Natural killer cell treated with Interleukin-12 subunit alpha and Interleukin-12 subunit beta and Interleukin-15 and Interleukin-18, amount 100 ng/mL, for 72 hours (primary cell): ENCODE data around the gene SLC6A19. TPM values are rescaled to one million over a fixed set of nuclear protein-coding genes. Genes with fewer than 3 reads are reported as not detected.

Experiments used
- ATAC-seq, 2 donors: fragments of 150-1000 bp; cut with Tn5 transposase in 1 of 2; sonication (Bioruptor Pico), chemical (Tn5 transposase) in 1 of 2; 2 replicates each; pipeline ENCODE4 v1.10.0; 2021
- DNase-seq: peaks from one replicate; pipeline ENCODE4 v3.0.0; 2022; ENCODE audit warnings: low spot score
- H3K27ac Mint-ChIP-seq, 2 donors: 1 replicate in 1 of 2; 2 replicates in 1 of 2; pipeline ENCODE4 v1.8.0; 2022; ENCODE audit warnings: mixed read lengths in 2 of 2, mild to moderate bottlenecking in 1 of 2, moderate library complexity in 1 of 2
- H3K27me3 Mint-ChIP-seq, 2 donors: 1 replicate in 1 of 2; 2 replicates in 1 of 2; pipeline ENCODE4 v1.8.0; 2022; ENCODE audit warnings: mixed read lengths in 2 of 2
- H3K36me3 Mint-ChIP-seq: one replicate; pipeline ENCODE4 v1.8.0; 2022; ENCODE audit warnings: mixed read lengths
- H3K4me1 Mint-ChIP-seq, 2 donors: 1 replicate in 1 of 2; 2 replicates in 1 of 2; pipeline ENCODE4 v1.8.0; 2022; ENCODE audit warnings: low read depth in 2 of 2, mixed read lengths in 2 of 2, mild to moderate bottlenecking in 1 of 2
- H3K4me3 Mint-ChIP-seq: one replicate; pipeline ENCODE4 v1.8.0; 2022; ENCODE audit warnings: mixed read lengths
- H3K9me3 Mint-ChIP-seq: 2 replicates; pipeline ENCODE4 v1.8.0; 2022; ENCODE audit warnings: mixed read lengths
- total RNA-seq, 2 donors: library from RNA; stranded (reverse); gene quantifications; one replicate each; pipeline ENCODE4 v1.2.3, GENCODE V29; 2022

Gene SLC6A19
- total RNA-seq, 2 donors from 2014 or later, result not detected

DNA sequence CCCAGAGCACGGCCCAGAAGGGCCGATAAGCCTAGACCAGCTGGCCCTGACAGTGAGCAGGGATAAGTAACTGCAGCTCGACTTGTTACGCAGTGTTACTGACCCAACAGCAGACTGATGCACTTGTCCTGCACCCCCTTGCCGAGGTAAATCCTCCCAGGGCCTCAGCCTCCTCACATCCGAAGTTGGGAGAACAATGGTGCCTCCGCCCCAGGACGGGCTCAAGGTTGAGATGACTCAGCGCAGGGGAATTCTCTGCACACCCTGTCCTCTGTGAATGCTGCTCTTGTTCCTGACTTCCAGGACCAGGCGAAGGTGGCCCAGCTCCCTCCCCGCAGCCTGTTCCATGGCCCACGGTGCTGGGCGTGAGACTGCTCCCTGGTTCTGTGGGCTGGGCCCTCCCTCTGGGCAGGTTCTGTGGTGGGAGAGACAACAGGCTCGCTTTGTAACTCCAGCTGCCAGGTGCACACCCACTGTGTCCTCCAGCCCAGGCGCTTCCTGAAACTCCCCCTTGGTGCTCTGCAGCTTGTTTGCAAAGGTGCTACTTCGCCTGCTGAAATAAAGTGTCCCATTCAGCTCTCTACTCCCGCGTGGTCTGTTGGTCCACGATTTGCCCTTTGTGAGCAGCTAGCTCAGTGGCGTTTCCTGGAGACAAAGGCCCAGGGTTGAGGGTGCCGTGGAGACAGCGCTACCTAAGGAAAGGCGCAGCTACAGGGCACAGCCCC is 40.1 kb upstream of the SLC6A19 start:
- Mint-ChIP-seq H3K9me3 (no peaks in the 10 kb centered on the region), H3K36me3 (no peaks in the 10 kb centered on the region), H3K27ac (no peak overlapping the region), H3K27me3 (peaks cover 19 to 27% of the 10 kb centered on the region in 2 donors), H3K4me1 (peaks cover 10 to 12% of the 10 kb centered on the region in 2 donors), H3K4me3 (no peak overlapping the region)
- no peak for DNase-seq
- no peak for ATAC-seq

DNA sequence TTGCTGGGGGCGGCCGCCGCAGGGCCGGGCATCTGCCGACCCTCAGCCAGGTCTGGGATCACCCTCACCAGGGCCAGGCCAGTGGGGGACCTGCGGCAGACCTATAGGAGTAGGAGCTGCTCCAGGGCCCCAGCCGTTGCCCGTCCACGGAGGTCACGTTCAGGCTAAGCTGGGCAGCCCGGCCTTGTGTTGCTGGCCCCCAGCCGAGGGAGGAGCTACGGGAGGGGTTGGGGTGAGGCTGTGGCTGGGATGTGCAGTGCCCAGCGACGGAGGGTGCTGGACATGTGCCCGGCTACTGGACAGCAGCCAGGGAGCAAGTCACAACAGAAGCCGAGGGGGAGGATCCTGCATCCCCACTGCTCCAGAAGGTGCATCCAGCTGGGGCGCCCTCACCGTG is 39.6 kb upstream of the SLC6A19 start:
- H3K4me1 Mint-ChIP-seq, result peaks cover 10 to 15% of the 10 kb centered on the region in 2 donors
- peaks cover 25 to 32% of the 10 kb centered on the region in 2 donors for H3K27me3 Mint-ChIP-seq
- DNase-seq, result no peak
- no peak overlapping the region for H3K27ac Mint-ChIP-seq
- ATAC-seq, result no peak
- H3K9me3 Mint-ChIP-seq, result no peaks in the 10 kb centered on the region
- H3K36me3 Mint-ChIP-seq, result no peaks in the 10 kb centered on the region
- H3K4me3 Mint-ChIP-seq, result no peak overlapping the region

DNA sequence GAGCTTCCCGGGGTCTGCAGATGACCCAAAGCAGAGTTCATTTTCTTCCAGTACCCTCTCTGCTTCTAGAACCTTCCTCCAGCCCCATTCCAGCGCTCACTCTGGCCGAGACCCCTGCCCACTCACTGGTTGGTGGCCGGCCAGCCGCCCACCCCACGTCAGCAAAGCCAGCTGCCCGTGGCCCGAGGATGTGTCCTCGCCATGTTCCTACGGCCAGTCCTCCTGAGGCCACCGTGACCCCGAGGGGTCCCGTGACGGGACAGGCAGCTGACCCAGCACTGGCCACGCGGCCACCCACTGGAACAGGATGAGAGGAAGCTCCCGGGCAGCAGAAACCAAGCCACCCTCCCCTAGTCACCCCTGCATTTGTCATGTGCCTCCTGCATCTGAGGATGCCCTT is 39.1 kb upstream of the SLC6A19 start:
- DNase-seq (no peak), ATAC-seq (no peak)
- Mint-ChIP-seq H3K9me3 (no peaks in the 10 kb centered on the region), H3K4me1 (peaks cover 7 to 12% of the 10 kb centered on the region in 2 donors), H3K36me3 (no peaks in the 10 kb centered on the region), H3K27ac (no peak overlapping the region), H3K4me3 (no peak overlapping the region), H3K27me3 (peaks cover 22 to 29% of the 10 kb centered on the region in 2 donors)

DNA sequence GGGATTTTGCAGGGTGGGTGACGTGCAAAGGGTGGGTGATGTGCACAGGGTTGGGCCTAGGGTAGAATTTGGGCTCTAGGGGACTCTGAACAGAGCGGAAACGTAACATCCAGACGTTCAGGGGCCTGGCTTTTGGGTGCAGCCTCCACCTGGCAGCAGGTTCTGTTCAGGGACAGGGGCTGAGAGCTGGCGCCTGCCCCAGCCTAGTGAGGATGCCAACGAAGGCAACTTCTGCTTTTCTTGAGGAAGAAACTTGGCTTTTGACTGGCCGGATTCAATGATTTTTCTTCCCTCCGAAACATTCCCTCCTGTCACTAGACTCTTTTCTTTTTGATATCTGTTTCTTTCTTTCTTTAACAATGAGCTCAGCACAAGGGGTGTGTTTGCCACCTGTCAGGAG is 38.6 kb upstream of the SLC6A19 start:
- ATAC-seq (no peak), DNase-seq (no peak)
- Mint-ChIP-seq H3K9me3 (no peaks in the 10 kb centered on the region), H3K27ac (no peak overlapping the region), H3K4me1 (peaks cover 2 to 7% of the 10 kb centered on the region in 2 donors), H3K27me3 (peaks cover 17 to 24% of the 10 kb centered on the region in 2 donors), H3K36me3 (no peaks in the 10 kb centered on the region), H3K4me3 (no peak overlapping the region)

DNA sequence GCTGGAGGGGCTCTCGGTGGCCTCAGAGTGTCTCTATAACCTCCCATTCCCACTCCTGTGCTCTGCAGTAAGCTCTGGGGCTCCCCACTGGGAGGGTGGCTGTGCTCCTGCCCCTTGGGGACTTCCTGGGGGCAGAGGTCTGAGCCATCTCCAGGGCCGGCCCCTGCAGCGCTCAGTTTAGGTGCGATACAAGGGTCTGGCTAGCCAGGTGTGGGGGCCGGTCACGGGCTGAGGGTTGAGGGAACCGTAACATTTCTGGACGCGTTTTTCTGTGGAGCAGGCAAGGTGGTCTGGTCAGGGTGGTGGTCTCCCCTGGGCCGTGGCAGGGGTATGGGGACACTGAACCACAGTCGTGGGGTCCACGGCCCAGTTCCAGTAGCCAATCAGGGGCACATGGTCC is 38.0 kb upstream of the SLC6A19 start:
- Mint-ChIP-seq H3K4me1 (peaks cover 6 to 11% of the 10 kb centered on the region in 2 donors), H3K36me3 (no peaks in the 10 kb centered on the region), H3K4me3 (no peak overlapping the region), H3K27me3 (peaks cover 13 to 25% of the 10 kb centered on the region in 2 donors), H3K27ac (no peak overlapping the region), H3K9me3 (no peaks in the 10 kb centered on the region)
- ATAC-seq (no peak), DNase-seq (no peak)

DNA sequence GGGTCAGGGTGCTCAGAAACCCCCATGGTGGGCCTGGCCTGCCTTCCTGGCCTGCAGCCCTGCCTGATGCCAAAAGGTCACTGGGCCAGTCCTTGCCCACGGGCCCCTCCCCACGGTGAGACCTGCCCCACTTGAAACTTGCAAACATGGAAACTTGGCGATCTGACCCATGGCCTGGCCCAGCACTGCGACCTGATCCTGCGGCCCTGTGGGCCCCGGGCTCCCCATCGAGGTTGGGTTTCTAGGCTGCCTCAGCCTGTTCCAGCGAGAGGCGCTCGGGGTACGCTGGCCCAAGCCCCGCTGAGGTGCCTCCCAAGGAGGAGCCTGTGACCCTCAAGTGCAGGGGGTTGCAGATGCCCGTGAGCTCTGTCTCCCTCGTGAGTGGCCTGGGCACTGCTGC is 37.5 kb upstream of the SLC6A19 start:
- ATAC-seq, result no peak
- Mint-ChIP-seq H3K4me3 (no peak overlapping the region), H3K4me1 (peaks cover 8 to 14% of the 10 kb centered on the region in 2 donors), H3K36me3 (no peaks in the 10 kb centered on the region), H3K27ac (no peak overlapping the region), H3K9me3 (no peaks in the 10 kb centered on the region), H3K27me3 (peaks cover 13 to 22% of the 10 kb centered on the region in 2 donors)
- DNase-seq, result no peak

DNA sequence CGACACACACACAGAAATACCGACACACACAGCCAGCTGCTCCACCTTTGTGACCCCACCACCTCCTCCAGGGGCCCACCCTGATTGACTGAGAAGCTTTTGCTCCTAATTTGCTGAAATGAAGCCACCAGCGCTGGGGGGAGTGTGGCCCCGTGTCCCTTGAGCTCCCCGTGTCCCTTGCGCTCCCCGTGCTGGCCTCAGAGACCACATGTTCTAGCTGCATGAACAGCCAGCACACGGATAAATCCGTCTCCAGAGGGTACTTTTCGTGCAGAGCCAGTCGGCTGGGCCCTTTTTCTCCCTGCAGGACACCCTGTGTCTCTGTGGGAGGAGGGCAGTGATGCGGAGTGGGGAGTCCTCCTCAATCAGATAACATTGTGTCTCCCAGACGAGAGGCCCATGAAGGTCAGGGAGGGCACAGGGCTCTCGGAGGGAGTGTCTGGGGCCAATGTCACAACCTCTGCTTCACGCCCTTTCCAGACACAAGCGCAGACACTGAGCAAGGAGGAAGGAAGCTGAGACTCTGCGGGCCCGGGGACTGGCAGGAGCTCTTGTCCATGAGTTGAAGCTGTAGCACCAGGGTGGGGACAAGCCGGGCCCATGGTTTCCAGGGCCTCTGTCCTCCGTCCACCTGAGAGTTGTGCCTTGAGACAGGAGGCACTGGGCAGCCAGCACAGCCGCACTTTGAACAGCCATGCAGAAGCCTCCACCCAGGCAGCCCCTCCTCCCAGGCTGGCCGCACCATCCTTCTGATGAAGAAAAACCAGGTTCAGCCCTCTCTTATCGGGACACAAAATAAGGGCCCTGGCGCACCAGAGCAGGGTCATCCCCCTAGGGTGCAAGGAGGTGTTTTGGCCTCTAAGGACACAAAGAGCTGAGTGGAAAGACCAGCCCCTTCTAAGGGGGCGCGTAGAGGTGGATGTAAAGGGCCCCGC is 36.4 kb upstream of the SLC6A19 start:
- Mint-ChIP-seq H3K27ac (no peak overlapping the region), H3K4me3 (no peak overlapping the region), H3K36me3 (no peaks in the 10 kb centered on the region), H3K4me1 (peaks cover 8 to 16% of the 10 kb centered on the region in 2 donors), H3K27me3 (peaks cover 13 to 18% of the 10 kb centered on the region in 2 donors), H3K9me3 (no peaks in the 10 kb centered on the region)
- DNase-seq (no peak), ATAC-seq (no peak)

DNA sequence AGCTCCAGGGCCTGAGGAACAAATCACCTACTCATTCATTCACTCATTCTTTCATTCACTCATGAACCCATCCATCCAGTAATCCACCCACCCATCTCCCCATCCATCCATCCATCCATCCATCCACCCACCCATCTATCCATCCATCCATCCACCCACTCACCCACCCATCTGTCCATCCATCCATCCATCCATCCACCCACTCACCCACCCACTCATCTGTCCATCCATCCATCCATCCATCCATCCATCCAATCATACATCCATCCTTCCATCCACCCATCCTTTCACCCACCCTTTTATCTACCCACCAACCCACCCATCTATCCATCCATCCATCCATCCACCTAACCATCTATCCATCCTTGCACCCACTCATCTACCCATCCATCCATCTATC is 35.5 kb upstream of the SLC6A19 start:
- no peak for DNase-seq
- no peak overlapping the region for H3K4me3 Mint-ChIP-seq
- H3K27me3 Mint-ChIP-seq, result peaks cover 13 to 15% of the 10 kb centered on the region in 2 donors
- no peak for ATAC-seq
- no peaks in the 10 kb centered on the region for H3K36me3 Mint-ChIP-seq
- H3K9me3 Mint-ChIP-seq, result no peaks in the 10 kb centered on the region
- H3K4me1 Mint-ChIP-seq, result peaks cover 8 to 16% of the 10 kb centered on the region in 2 donors
- no peak overlapping the region for H3K27ac Mint-ChIP-seq

DNA sequence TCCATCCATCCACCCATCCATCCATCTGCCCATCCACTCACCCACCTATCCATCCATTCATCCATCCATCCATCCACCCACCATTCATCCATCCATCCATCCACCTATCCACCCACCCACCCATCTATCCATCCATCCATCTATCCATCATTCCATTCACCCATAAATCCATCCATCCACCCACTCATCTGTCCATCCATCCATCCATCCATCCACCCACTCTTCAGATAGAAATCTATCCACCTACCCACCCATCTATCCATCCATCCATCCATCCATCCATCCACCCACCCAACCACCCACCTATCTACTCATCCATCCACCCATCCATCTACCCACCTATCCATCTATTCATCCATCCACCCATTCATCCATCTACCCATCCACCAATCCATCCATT is 35.0 kb upstream of the SLC6A19 start:
- Mint-ChIP-seq H3K27me3 (peaks cover 13 to 15% of the 10 kb centered on the region in 2 donors), H3K4me1 (peaks cover 8 to 16% of the 10 kb centered on the region in 2 donors), H3K9me3 (no peaks in the 10 kb centered on the region), H3K36me3 (no peaks in the 10 kb centered on the region), H3K4me3 (no peak overlapping the region), H3K27ac (no peak overlapping the region)
- ATAC-seq (no peak), DNase-seq (no peak)

DNA sequence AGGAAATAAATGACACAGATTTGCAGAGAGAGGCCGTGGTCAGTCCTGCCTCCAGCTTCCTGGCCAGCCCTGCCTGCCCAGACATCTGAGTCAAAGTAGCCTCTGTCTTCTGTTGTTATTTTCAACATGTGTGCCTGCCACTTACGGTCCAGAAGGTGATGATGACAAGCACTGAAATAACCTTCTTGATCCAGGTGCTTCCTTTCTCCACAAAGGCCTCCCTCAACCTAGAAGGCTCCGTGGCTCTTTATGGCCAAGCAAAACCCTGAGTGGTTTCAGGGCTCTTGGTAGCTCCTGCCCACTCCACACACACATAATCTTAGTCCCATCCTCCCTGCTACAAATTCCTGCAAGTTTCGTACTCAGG is 34.1 kb upstream of the SLC6A19 start:
- Mint-ChIP-seq H3K27me3 (peaks cover 13 to 15% of the 10 kb centered on the region in 2 donors), H3K27ac (no peak overlapping the region), H3K4me3 (no peak overlapping the region), H3K36me3 (no peaks in the 10 kb centered on the region), H3K4me1 (peaks cover 8 to 16% of the 10 kb centered on the region in 2 donors), H3K9me3 (no peaks in the 10 kb centered on the region)
- no peak for ATAC-seq
- DNase-seq, result peak; percentile 15

DNA sequence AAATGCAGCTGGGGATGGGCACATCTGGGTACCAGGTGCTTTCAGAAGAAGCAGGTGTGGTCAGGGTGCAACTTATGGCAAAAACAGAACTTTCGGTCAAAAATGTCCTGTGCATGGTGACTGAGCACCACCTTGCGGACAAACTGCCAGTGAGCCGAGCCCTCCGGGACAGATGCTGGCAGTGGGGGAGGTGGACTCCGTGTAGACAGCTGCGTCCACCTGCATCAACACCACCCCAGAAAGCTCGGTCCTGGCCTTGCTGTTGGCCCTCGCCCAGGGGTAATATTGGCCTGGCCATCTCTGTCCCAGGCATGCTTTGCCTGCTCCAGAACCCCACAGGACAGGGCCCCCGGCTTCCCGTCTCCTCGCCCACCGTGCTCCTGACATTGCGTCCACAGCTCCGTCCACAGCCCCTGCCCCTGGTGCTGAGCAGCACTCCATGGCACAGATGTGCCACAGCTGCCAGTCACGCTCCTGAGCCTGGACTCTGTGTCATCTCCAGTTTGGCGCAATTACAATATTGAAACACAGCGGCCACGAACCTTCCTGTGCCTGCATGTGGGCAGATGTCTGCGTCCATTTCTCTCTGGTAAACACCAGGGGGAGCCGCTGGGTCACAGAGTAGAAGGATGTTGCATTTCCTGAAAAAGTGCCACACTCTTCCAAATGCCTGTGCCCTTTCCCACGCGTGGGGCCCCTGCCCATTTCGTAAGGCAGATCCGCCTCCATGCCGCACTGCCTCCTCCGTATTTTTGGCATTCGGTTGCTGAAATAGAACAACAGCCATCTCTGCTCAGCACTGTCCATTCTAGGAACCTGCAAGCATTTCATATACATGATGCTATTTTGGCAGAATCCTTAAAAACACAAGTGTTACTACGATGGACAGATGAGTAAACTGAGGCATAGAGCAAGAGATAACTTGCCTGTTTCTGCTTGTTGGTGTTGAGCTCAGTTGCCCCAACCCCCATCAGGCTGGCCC is 33.4 kb upstream of the SLC6A19 start:
- ATAC-seq (peak; percentile 56 to 74), DNase-seq (peak; percentile 67)
- Mint-ChIP-seq H3K9me3 (no peaks in the 10 kb centered on the region), H3K4me3 (peak overlapping the region; percentile 47), H3K27ac (peak overlapping the region in 1 of 2 donors; percentile 58), H3K4me1 (peaks cover 9 to 20% of the 10 kb centered on the region in 2 donors), H3K36me3 (no peaks in the 10 kb centered on the region), H3K27me3 (peaks cover 13 to 15% of the 10 kb centered on the region in 2 donors)

DNA sequence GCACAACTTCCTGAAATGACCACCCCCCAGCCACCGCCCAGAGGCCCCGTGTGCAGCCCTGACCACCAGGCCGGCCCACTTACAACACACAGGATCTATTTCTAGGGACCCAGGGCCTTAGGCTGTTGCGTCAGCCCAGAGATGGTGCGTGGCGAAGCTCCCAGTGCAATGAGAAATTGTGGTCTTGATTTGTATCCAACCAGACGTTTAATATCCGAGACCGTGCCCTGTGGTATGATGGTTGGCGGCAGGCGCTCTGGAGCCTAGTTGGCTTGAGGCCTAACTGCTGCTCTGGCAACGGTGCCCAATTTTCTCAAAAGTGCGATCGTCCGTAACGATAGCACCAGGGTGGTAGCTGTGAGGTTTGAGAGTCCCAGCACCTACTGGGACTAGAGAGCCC is 32.6 kb upstream of the SLC6A19 start:
- Mint-ChIP-seq H3K27me3 (peaks cover 13 to 15% of the 10 kb centered on the region in 2 donors), H3K9me3 (no peaks in the 10 kb centered on the region), H3K36me3 (no peaks in the 10 kb centered on the region), H3K27ac (peak overlapping the region in 1 of 2 donors; percentile 58), H3K4me1 (peaks cover 12 to 22% of the 10 kb centered on the region in 2 donors), H3K4me3 (no peak overlapping the region)
- ATAC-seq (no peak), DNase-seq (peak; percentile 22)
